NCI-H2227 treated with DMSO at 0.1 percent for 48 hours (cell line): Measurements from ENCODE around the gene NSD1.
"Not testable (repeated sequence)": the region's sequence is repeated elsewhere in the genome, so short reads cannot be mapped to it uniquely, and the experiment has no call there.

Source experiments
- DNase-seq: peaks from one replicate; lab custom pipeline; 2025; lab: John Stamatoyannopoulos, UW

The NSD1 gene

DNA sequence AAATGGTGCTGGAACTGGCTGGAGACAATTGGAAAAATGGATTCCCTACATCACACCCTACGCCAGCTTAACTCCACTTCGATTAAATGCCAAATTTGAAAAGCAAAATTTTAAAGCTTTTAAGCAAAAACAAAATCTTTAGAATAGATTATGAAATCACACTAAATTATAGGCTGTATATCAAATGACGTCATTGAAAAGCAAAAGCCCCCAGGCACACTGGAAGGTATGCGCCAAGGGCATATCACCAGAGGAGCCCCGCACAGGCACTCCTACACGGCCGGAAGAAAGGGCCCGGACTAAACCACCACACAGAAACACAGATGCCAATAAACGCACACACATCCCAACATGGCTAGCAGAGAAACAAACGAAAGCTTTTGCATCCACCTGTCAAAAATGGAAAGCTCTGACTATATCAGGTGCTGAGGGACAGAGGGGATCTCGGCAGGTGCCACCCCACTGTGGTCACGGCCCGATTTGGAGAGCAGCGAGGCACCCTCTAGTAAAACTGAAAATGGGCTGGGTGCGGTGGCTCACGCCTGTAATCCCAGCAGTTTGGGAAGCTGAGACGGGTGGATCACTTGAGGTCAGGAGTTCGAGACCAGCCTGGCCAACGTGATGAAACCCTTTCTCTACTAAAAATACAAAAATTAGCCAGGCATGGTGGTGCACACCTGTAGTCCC lies 195.1 kb downstream of the NSD1 start:
- DNase-seq: no peak

DNA sequence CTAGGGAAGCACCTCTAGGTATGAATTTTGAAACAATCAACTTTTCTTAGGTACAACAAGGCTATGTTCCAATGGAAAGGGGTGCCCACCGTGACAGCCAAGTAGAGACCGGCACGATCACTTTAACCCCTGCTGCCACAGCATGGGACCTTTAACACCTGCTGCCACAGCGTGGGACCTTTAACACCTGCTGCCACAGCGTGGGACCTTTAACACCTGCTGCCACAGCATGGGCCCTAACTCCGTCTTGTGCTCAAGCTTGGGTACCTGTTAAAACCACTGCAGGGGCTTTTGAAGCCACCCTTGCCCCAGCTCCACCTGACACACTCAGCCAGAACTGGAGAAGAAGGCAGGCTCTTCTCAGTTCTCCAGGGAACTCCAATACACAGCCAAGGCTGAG lies 196.3 kb downstream of the NSD1 start:
- no peak for DNase-seq

DNA sequence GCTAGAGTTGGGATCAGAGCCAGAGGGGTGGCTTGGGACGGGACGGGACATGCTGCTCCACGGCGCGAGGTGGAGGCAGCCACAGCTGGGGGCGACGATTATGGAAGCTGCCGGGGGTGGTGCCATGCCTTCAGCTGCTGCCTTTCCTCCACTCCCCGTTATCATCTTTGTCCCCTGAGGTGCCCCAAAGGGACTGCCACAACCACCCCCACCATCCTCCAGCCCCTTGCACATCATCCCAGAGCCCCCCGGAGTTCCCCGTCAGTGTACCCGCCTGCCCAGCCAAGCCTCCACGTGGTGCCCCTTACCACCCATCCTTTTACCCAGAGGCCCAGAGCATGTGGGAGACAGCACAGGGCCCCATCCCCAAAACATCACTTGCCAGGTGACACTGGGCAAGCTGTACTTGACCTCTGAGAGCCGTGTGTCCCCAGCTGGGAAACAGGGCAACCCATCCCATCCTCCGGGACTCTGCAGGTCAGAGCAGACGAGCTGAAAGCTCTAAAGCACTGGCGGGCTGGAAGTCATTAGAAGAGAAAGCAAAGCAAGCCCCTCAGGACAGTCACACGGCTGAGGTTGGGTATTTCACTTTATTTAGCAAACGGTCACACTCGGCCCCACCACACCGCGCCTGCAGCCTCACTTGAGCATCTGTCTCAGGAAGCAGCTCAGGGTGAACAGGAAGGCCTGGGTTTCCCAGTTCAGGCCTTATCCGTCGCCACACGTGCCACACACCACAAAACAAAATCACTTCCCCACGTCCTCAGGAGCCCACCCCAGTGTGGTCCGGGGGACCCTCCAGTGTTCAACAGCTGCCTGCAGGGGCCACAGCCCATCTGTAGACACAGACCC lies 197.6 kb downstream of the NSD1 start:
- no peak for DNase-seq

DNA sequence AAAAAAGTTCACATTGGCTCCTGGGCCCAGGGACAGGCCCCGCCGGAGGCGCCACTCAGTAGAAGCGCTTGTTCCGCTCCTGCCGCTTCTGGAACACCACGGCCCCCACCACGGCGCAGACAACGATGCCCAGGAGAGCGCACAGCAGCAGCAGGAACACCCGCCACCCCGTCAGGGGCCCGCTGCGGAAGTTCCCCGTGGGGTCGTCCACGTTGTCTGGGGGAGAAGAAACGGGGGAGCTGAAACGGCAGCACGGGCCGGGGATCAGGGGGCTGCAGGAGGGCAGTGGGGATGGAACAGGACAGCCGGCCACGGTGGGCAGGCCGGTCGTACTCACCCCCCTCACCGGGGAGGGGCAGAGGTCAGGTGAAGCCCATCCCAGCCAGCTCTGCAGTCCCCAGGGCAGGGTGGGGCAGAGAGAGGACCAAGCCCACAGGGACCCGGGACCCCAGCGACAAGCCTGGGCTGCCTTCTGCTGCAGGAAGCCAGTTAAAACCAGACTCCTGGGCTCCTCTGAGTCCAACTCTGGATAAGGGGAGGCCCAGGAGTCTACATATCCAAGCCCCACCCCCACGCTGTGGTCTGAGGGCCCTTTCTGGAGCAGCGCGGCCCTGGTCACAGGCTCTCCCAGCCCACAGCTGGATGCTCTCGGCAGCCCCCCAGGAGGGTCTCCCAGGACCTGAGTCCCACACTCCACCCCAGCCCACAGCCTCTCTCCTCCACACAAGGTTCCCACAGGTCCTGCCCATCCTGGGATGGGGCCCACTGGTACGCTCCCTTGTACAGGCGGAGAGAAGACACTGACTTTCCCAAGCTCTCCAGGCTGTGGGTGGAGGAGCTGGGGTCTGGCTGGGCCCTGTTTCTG lies 198.7 kb downstream of the NSD1 start:
- DNase-seq: no peak

- DNase-seq: no peak
These were observed 199.3 kb downstream of the NSD1 start for GRCh38 chr5:177332896-177333260.

GRCh38 chr5:177333420-177334154 lies 200.0 kb downstream of the NSD1 start:
- no peak for DNase-seq

GRCh38 chr5:177334155-177334551 lies 200.6 kb downstream of the NSD1 start:
- DNase-seq: no peak

DNA sequence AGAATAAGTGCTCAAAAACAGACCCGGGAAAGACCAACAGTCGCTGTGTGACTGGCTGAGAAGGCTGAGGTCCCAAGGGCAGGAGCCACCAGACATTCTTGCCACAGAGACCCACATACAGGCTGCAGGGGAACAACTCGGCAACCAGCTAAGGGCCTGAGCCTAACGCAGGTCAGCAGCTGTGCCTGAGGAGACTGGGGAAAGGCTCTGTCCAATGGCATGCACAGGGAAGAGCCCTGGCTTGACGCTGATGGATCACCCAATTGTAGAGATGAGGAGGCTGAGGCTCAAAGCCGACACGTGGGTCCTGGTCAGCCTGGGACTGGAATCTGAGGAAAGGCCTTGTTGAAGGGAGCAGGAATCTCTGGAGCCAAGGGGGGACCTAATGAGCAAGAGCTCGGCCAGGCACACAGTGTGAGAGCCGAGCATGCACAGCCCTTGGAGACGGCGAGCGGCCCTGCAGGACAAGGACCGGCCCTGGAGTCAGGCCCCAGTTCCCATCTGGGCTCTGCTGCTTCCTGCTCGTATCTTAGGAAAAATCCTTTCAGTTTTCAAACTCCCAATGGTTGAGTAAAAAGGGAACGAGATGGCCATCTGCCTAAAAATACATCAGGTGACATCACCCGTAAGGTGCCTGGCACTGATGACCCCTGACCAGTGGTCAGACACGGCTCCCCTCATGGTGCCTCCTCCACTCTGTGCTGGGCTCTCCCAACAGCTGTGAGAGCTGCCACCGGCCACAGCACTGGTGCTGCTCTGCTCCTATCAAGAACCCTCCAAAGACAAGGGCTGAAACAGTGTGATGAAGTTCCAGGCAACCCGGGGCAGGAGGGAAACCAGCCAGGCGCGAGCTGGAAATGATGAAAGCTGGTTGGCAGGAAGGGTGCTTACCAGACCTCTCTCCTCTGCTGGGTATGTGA lies 201.5 kb downstream of the NSD1 start:
- no peak for DNase-seq

GRCh38 chr5:177335701-177336065 lies 202.1 kb downstream of the NSD1 start:
- no peak for DNase-seq

- DNase-seq: no peak
These were observed 202.5 kb downstream of the NSD1 start for GRCh38 chr5:177336112-177336511.

DNA sequence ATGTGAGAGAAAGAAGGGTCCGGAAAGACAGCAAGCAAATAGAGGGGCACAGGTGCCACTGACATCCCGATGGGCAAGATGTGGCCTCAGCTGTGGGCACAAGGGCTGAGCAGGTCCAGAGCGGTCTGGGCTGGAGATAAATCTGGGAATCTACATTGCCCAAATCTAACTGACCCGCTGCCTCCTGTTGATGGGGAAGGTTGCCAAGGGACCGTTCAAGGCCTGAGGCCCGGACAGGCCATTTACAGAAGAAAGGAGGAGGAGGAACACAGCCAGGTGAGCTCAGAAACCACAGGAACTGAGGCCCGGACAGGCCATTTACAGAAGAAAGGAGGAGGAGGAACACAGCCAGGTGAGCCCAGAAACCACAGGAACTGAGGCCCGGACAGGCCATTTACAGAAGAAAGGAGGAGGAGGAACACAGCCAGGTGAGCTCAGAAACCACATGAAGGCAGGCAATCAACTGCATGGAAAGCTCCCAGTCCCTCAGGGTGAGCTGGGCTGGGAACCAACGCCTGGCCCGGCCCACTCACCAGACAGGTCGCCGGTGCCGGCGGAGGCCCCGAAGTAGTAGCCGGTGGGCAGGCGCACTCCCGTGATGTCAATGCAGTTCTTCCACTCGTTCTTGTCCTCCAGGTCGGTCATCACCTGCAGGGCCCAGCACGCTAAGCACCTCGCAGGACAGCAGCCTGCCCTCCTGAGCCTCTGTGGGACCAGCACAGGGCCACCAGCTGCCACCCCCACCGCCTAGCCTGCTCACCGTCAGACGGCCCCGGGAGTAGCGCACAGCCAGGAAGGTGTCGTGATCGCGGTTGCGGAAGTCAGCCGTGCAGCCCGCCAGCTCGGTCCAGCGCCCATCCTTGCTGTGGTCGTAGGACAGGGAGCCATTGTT lies 203.3 kb downstream of the NSD1 start:
- no peak for DNase-seq

- no peak for DNase-seq
These were observed 204.9 kb downstream of the NSD1 start for GRCh38 chr5:177338251-177339106.

- no peak for DNase-seq
These were observed 205.6 kb downstream of the NSD1 start for GRCh38 chr5:177339107-177339638.

DNA sequence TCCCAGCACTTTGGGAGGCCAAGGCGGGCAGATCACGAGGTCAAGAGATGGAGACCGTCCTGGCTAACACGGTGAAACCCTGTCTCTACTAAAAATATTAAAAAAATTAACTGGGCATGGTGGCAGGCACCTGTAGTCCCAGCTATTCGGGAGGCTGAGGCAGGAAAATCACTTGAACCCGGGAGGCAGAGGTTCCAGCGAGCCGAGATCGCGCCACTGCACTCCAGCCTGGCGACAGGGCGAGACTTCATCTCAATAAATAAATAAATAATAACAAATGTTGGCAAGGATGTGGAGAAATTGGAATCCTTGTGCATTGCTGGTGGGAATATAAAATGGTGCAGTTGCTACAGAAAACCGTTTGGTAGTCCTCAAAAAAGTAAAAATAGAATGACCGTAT lies 209.4 kb downstream of the NSD1 start:
- not testable (repeated sequence) for DNase-seq

GRCh38 chr5:177343777-177344176 lies 210.2 kb downstream of the NSD1 start:
- DNase-seq: no peak

GRCh38 chr5:177344891-177345290 lies 211.3 kb downstream of the NSD1 start:
- DNase-seq: no peak

DNA sequence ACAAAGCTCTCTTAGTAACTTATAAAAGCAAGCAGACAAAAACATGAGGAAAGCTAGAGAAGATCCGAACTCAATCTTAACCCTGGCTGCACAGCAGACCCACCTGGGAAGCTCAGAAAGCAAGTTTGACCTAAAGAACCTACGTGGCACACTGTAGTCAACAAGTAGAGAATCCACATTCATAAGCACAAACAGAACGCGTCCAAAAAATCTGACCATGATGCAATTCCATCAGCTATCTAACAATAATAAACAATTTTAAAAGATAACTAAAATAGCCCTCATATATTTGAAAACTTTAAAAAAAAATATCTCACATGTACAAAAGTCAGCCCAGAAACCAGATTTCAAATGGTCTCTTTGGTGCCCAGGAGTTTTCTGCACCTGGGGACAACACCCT lies 213.2 kb downstream of the NSD1 start:
- no peak for DNase-seq

DNA sequence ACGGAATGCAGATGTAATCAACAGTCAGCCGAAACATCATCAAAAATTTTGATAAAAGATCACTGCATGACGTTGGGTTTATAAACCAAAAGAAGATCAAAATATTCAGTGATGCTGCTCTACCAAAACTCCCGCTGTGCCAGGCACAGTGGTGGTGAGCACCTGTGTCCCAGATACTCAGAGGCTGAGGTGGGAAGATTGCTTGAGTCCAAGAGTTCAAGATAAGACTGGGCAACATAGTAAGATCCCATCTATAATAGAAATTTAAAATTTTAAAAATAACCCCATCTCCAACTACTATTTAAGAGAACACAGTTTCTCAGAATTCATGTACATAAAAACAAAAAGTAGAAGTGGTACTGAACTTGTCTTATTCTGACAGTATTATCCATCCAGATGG lies 214.1 kb downstream of the NSD1 start:
- no peak for DNase-seq

DNA sequence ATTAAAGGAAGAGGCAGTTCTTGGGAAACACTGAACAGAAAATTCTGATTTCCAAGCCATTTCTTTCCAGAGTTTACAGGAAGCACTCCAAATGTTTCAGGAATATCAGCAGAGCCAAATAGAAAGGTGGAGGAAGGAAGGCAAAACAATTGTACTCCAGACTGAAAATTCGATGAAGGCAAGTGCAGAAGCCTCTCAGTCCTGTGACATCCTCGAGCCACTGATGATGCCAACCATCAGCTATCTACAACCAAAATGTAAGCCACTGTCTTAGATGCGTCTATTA lies 215.7 kb downstream of the NSD1 start:
- DNase-seq: no peak
